Measurements from ENCODE around the gene SREBF2. TPM values are rescaled to one million over a fixed set of nuclear protein-coding genes. Genes with fewer than 3 reads are reported as not detected.

Gene SREBF2
- total and polyA plus RNA-seq, 2 of the 13 experiments (the other 11 are each of a cell fraction or from before 2014, with no cell fraction given), result 53.8 to 72.6 TPM

DNA sequence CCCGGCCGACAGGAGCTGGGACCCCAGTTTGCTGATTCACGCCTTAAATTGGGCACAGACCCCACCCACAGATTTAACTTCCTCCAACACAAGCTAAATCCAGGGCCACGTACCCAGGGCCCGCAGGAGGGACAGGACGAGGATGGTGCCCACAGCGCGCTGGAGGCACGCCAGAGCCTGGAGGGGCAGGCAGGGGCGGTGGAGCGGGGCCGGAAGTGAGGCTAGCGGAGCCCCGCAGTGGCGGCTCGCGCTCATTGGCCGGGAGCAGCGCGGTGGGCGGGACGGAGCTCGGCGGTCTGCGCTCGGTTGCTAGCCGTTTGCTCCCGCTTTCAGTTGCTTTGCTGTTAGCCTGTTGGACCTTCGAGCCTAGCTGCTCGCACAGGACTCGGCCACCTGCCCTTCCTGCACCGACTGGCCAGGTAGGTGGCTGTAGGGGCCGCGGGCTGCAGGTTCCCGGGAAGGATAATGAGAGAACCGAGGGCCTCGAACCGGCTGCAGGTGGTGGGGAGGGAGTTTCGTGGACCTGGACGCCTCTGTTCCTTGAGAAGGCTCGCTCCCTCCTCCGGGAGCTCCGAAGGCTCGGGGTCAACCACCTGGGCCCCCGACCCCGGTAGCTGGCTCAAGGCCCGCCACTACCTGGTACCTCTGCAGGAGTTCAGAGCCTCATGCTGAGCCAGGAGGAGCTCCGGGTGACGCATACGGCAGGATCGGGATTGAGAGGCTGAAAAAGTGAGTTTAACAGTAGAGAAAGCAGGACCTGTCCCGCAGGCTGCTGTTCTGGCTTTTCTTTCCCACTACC, 32.4 kb upstream of the SREBF2 start, which contains the start of gene CCDC134 (continued):
- TF ChIP-seq, protein P1, sequence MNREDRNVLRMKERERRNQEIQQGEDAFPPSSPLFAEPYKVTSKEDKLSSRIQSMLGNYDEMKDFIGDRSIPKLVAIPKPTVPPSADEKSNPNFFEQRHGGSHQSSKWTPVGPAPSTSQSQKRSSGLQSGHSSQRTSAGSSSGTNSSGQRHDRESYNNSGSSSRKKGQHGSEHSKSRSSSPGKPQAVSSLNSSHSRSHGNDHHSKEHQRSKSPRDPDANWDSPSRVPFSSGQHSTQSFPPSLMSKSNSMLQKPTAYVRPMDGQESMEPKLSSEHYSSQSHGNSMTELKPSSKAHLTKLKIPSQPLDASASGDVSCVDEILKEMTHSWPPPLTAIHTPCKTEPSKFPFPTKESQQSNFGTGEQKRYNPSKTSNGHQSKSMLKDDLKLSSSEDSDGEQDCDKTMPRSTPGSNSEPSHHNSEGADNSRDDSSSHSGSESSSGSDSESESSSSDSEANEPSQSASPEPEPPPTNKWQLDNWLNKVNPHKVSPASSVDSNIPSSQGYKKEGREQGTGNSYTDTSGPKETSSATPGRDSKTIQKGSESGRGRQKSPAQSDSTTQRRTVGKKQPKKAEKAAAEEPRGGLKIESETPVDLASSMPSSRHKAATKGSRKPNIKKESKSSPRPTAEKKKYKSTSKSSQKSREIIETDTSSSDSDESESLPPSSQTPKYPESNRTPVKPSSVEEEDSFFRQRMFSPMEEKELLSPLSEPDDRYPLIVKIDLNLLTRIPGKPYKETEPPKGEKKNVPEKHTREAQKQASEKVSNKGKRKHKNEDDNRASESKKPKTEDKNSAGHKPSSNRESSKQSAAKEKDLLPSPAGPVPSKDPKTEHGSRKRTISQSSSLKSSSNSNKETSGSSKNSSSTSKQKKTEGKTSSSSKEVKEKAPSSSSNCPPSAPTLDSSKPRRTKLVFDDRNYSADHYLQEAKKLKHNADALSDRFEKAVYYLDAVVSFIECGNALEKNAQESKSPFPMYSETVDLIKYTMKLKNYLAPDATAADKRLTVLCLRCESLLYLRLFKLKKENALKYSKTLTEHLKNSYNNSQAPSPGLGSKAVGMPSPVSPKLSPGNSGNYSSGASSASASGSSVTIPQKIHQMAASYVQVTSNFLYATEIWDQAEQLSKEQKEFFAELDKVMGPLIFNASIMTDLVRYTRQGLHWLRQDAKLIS (CRISPR knock-in tag; IDR thresholded peaks at IDR 0.05), result no peak
- TF ChIP-seq ZBTB42 (CRISPR knock-in tag; IDR thresholded peaks at IDR 0.05) (no peak), ELF3 (CRISPR knock-in tag; IDR thresholded peaks at IDR 0.05) (peak; percentile 80), ZNF446 (CRISPR knock-in tag; IDR thresholded peaks at IDR 0.05) (peak; percentile 37), MTA1 (CRISPR knock-in tag; IDR thresholded peaks at IDR 0.05; ENCODE audit: borderline replicate concordance) (no peak), PHF8 (CRISPR knock-in tag; IDR thresholded peaks at IDR 0.05) (peak; percentile 93), MIER2 (CRISPR knock-in tag; IDR thresholded peaks at IDR 0.05) (no peak), TCF12 (IDR thresholded peaks at IDR 0.05) (no peak), TCF12 (CRISPR knock-in tag; IDR thresholded peaks at IDR 0.05) (no peak), EHMT2 (IDR thresholded peaks at IDR 0.05; ENCODE audit: borderline replicate concordance, low read depth, low read length) (no peak), GTF3A (CRISPR knock-in tag; conservative IDR thresholded peaks at IDR 0.05) (peak; percentile 95; the same call in 1 of the 2 replicates), MYNN (CRISPR knock-in tag; IDR thresholded peaks at IDR 0.05; ENCODE audit: low read depth) (no peak), ONECUT2 (CRISPR knock-in tag; IDR thresholded peaks at IDR 0.05) (no peak), SALL1 (CRISPR knock-in tag; IDR thresholded peaks at IDR 0.05) (peak; percentile 64; the same call in 1 of the 2 replicates), CHD2 (IDR thresholded peaks at IDR 0.05; ENCODE audit: low read depth, low read length) (no peak)
- TF ChIP-seq, protein P2, sequence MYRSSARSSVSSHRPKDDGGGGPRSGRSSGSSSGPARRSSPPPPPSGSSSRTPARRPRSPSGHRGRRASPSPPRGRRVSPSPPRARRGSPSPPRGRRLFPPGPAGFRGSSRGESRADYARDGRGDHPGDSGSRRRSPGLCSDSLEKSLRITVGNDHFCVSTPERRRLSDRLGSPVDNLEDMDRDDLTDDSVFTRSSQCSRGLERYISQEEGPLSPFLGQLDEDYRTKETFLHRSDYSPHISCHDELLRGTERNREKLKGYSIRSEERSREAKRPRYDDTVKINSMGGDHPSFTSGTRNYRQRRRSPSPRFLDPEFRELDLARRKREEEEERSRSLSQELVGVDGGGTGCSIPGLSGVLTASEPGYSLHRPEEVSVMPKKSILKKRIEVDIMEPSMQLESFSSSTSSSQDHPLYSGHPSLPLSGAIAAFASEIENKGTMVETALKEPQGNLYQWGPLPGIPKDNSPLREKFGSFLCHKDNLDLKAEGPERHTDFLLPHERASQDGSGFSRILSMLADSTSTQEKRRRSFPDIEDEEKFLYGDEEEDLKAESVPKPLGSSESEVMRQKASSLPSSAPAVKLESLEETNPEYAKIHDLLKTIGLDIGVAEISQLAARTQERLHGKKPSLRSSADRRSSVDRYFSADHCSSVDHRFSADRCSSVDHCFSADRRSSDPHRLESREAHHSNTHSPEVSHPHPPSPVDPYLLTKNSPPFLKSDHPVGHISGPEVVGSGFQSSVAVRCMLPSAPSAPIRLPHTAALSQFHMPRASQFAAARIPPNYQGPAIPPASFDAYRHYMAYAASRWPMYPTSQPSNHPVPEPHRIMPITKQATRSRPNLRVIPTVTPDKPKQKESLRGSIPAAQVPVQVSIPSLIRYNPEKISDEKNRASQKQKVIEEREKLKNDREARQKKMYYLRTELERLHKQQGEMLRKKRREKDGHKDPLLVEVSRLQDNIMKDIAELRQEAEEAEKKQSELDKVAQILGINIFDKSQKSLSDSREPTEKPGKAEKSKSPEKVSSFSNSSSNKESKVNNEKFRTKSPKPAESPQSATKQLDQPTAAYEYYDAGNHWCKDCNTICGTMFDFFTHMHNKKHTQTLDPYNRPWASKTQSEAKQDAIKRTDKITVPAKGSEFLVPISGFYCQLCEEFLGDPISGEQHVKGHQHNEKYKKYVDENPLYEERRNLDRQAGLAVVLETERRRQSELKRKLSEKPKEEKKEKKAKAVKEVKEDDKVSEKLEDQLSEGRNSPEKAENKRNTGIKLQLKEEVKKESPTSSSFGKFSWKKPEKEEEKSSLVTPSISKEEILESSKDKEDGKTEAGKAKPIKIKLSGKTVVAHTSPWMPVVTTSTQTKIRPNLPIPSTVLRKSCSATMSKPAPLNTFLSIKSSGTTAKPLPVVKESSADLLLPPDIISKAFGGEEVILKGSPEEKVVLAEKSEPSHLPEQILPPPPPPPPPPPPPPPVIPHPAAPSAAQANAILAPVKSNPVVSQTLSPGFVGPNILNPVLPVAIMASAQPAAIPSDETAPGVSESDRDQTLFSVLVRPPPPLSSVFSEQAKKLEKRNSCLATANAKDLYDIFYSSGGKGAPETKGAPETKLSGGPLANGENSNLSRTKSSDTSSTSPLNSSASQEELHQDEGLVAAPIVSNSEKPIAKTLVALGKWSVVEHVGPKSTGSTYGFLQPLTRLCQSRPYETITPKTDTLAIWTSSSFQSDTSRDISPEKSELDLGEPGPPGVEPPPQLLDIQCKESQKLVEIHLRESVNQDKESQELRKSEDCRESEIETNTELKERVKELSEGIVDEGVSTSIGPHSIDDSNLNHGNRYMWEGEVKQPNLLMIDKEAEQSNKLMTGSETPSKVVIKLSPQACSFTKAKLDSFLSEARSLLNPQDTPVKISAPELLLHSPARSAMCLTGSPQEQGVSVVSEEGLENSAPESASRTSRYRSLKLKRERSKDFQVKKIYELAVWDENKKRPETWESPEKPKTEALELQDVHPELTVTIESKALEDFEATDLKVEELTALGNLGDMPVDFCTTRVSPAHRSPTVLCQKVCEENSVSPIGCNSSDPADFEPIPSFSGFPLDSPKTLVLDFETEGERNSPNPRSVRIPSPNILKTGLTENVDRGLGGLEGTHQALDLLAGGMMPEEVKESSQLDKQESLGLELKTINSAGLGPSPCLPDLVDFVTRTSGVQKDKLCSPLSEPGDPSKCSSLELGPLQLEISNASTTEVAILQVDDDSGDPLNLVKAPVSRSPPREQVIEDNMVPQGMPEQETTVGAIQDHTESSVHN (CRISPR knock-in tag; IDR thresholded peaks at IDR 0.05), result no peak
- TF ChIP-seq, protein P3, sequence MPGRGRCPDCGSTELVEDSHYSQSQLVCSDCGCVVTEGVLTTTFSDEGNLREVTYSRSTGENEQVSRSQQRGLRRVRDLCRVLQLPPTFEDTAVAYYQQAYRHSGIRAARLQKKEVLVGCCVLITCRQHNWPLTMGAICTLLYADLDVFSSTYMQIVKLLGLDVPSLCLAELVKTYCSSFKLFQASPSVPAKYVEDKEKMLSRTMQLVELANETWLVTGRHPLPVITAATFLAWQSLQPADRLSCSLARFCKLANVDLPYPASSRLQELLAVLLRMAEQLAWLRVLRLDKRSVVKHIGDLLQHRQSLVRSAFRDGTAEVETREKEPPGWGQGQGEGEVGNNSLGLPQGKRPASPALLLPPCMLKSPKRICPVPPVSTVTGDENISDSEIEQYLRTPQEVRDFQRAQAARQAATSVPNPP (CRISPR knock-in tag; IDR thresholded peaks at IDR 0.05), result peak; percentile 79; the same call in 1 of the 2 replicates

Data from HepG2 (cell line).